HepG2 (cell line): ENCODE results near the gene ARL4D. TPM values are rescaled to one million over a fixed set of nuclear protein-coding genes. Genes with fewer than 3 reads are reported as not detected.

ENCODE experiments used
- ATAC-seq: fragments of 200-7000 bp; cut with Tn5 transposase; 3 replicates; pipeline ENCODE4 v1.9.1; 2020; ENCODE audit warnings: mild to moderate bottlenecking, moderate library complexity
- BruUV-seq: library from RNA; stranded (reverse); fragments of 400-500 nt; replicated peaks from 2 replicates; lab custom pipeline; 2021; lab: Mats Ljungman, UMichigan
- CTCF ChIA-PET: fragments of 300-600 bp; formaldehyde crosslinking; extraction: SDS; loops from one replicate; lab custom pipeline; 2021; ENCODE audit warnings: low total read pairs, inconsistent platforms, low intra/inter-chr PET ratio; lab: Yijun Ruan, JAX
- POLR2A ChIA-PET: fragments of 350-600 bp; sonication (Branson Sonifier 250); formaldehyde crosslinking; loops from one replicate; lab custom pipeline; 2020; ENCODE audit warnings: antibody characterized with exemption, inconsistent platforms; lab: Yijun Ruan, JAX
- DNase-seq: peaks from one replicate; pipeline ENCODE4 v3.0.0-alpha.2; 2015; ENCODE audit warnings: low spot score
- FAIRE-seq: peaks from 3 replicates; lab custom pipeline; 2011; peaks lifted over from hg19 to GRCh38; lab: Jason Lieb, UNC
- H2AFZ ChIP-seq: one replicate; pipeline ENCODE4 v1.6.1; 2011; ENCODE audit warnings: low read length, inconsistent platforms
- H3K27ac ChIP-seq: fragments of 300-600 bp; 3 replicates; pipeline ENCODE4 v1.8.0; 2011; ENCODE audit warnings: mixed run types, mild to moderate bottlenecking, mixed read lengths, low read length, inconsistent platforms; ENCODE audit not compliant: insufficient read depth; ENCODE audit errors: extremely low read length
- H3K27me3 ChIP-seq, 2 experiments: fragments of 200-600 bp in 1 of 2; 2 replicates in 1 of 2; 3 replicates in 1 of 2; pipeline versions ENCODE4 v1.6.0 to v1.8.0; 2011; ENCODE audit warnings: low read length in 2 of 2, mild to moderate bottlenecking in 2 of 2, moderate library complexity in 2 of 2, inconsistent platforms in 1 of 2; ENCODE audit not compliant: insufficient read depth in 2 of 2, control insufficient read depth in 1 of 2
- H3K36me3 ChIP-seq, 2 experiments: fragments of 200-600 bp in 1 of 2; replicated peaks in 1 of 2; 2 replicates in 1 of 2; 3 replicates in 1 of 2; pipeline versions ENCODE4 v1.5.1 to v1.8.0; 2011; ENCODE audit warnings: low read length in 2 of 2, inconsistent platforms in 1 of 2; ENCODE audit not compliant: insufficient read depth in 2 of 2, control insufficient read depth in 1 of 2
- H3K4me1 ChIP-seq: 2 replicates; pipeline ENCODE4 v1.5.1; 2012; ENCODE audit warnings: low read length, inconsistent platforms; ENCODE audit not compliant: insufficient read depth
- H3K4me2 ChIP-seq: 2 replicates; pipeline ENCODE4 v1.6.0; 2011; ENCODE audit warnings: low read depth, low read length, inconsistent platforms
- H3K4me3 ChIP-seq, 3 experiments: fragments of 200-600 bp in 1 of 3; sonication (generic), shearing (Covaris generic) in 1 of 3; replicated peaks in 1 of 3; 2 replicates each; pipeline ENCODE4 v1.5.1; 2011 to 2016; ENCODE audit warnings: low read length in 3 of 3, inconsistent platforms in 2 of 3, low read depth in 2 of 3, mild to moderate bottlenecking in 2 of 3, control low read depth in 1 of 3, mixed read lengths in 1 of 3; ENCODE audit not compliant: insufficient read depth in 1 of 3
- H3K79me2 ChIP-seq: one replicate; pipeline ENCODE4 v1.6.1; 2011; ENCODE audit warnings: low read length, inconsistent platforms; ENCODE audit not compliant: insufficient read depth
- H3K9ac ChIP-seq: 2 replicates; pipeline ENCODE4 v1.6.0; 2011; ENCODE audit warnings: mild to moderate bottlenecking, low read depth, low read length, inconsistent platforms; ENCODE audit not compliant: insufficient read depth
- H3K9me3 ChIP-seq: 2 replicates; pipeline ENCODE4 v1.5.1; 2012; ENCODE audit warnings: mild to moderate bottlenecking, low read length
- H4K20me1 ChIP-seq: 2 replicates; pipeline ENCODE4 v1.6.0; 2011; ENCODE audit warnings: inconsistent platforms, mild to moderate bottlenecking, low read length, moderate library complexity; ENCODE audit not compliant: insufficient read depth
- BRCA1 ChIP-seq: sonication (generic); formaldehyde crosslinking; IDR thresholded peaks from 2 replicates; pipeline ENCODE4 v1.4.0; 2020; ENCODE audit warnings: missing genetic modification reagents
- CEBPG ChIP-seq: IDR thresholded peaks from 2 replicates; pipeline ENCODE4 v1.6.1; 2016
- E2F2 ChIP-seq: sonication (generic); formaldehyde crosslinking; IDR thresholded peaks from 2 replicates; pipeline ENCODE4 v1.4.0; 2020; ENCODE audit warnings: missing genetic modification reagents, borderline replicate concordance
- MTA1 ChIP-seq: sonication (generic); formaldehyde crosslinking; IDR thresholded peaks from 2 replicates; pipeline ENCODE4 v1.4.0; 2020; ENCODE audit warnings: missing genetic modification reagents, mild to moderate bottlenecking, borderline replicate concordance
- TEAD3 ChIP-seq: optimal IDR thresholded peaks from 2 replicates; pipeline ENCODE3; 2016; ENCODE audit warnings: borderline replicate concordance
- ZNF17 ChIP-seq: sonication (generic); formaldehyde crosslinking; IDR thresholded peaks from 2 replicates; pipeline ENCODE4 v1.5.0; 2020; ENCODE audit warnings: mild to moderate bottlenecking, missing genetic modification reagents
- ZNF512B ChIP-seq: sonication (generic); formaldehyde crosslinking; IDR thresholded peaks from 2 replicates; pipeline ENCODE4 v1.5.1; 2020; ENCODE audit warnings: missing genetic modification reagents, mild to moderate bottlenecking, borderline replicate concordance
- ZNF605 ChIP-seq: sonication (generic); formaldehyde crosslinking; IDR thresholded peaks from 2 replicates; pipeline ENCODE4 v1.8.0; 2022; ENCODE audit warnings: mild to moderate bottlenecking, missing genetic modification reagents
- ZNF740 ChIP-seq: sonication (generic); formaldehyde crosslinking; IDR thresholded peaks from 2 replicates; pipeline ENCODE4 v1.4.0; 2020; ENCODE audit warnings: missing genetic modification reagents
- WGBS: methylation state at CpG from one replicate; pipeline ENCODE4 v1.1.6; 2017; ENCODE audit warnings: low lambda C conversion rate; 5-methylcytosine and 5-hydroxymethylcytosine counted together
- in situ Hi-C: cut with HindIII; loops from 2 replicates; pipeline ENCODE4 v1.10.0; 2017; ENCODE audit warnings: low pct_unique_long_range_greater_than_20kb; ENCODE audit not compliant: extremely low pct_ligation_motif_present
- intact Hi-C: fragments of 100-400 bp; cut with micrococcal nuclease; formaldehyde crosslinking; loops from one replicate; pipeline ENCODE4 v1.10.0; 2022; ENCODE audit not compliant: unreplicated experiment
- polyA plus RNA-seq, 8 experiments: library from polyadenylated mRNA; depleted of rRNA in 3 of 8; stranded (reverse) in 7 of 8; unstranded in 1 of 8; fragments of >200 nt; fragmentation: Illumina TruSeq in 4 of 8; extraction: Trizol in 4 of 8; gene quantifications; 2 replicates each; pipeline versions ENCODE4 v1.2.1 to v1.2.3, GENCODE V29; 2011 to 2016; ENCODE audit warnings: low read depth in 4 of 8, missing spikeins in 1 of 8, mixed read lengths in 1 of 8; ENCODE audit not compliant: insufficient read depth in 1 of 8
- total RNA-seq, 5 experiments: library from RNA; depleted of rRNA; stranded (reverse); fragments of >200 nt; fragmentation: Illumina TruSeq; extraction: Trizol; gene quantifications; 2 replicates each; pipeline ENCODE4 v1.2.3, GENCODE V29; 2016; ENCODE audit warnings: low read depth in 1 of 5

Gene ARL4D
- total and polyA plus RNA-seq, 2 of the 13 experiments (the other 11 are each of a cell fraction or from before 2014, with no cell fraction given): 9.0 to 25.9 TPM

- ChIA-PET CTCF (interaction anchor here (9.0 kb wide), 1 partner anchor 85 kb away, joined by 381 read pairs; the partner anchor contains the start of gene DHX8), POLR2A (interaction anchor here (1.2 to 13.3 kb wide), 5 partner anchors 8 to 84 kb away, joined by 4 to 485 read pairs (median 71); partner anchors contain the start of gene DHX8)
- in situ Hi-C loops: loop anchor here (5.0 kb wide), 1 partner anchor 86 kb away; the partner anchor contains the start of gene DHX8
- DNase-seq (no peak), ATAC-seq (no peak), FAIRE-seq (no peak)
- Histone ChIP-seq H3K4me3 (no peak overlapping the region), H2AFZ (peak overlapping the region; percentile 55), H3K27me3 (no peaks in the 10 kb centered on the region; a peak in 1 of 5 replicates), H3K9ac (no peak overlapping the region), H3K4me1 (peaks cover 75% of the 10 kb centered on the region), H3K9me3 (no peaks in the 10 kb centered on the region), H3K36me3 (peaks cover 0 to 2% of the 10 kb centered on the region in 2 experiments; a peak in 2 of 5 replicates), H4K20me1 (peaks cover 14% of the 10 kb centered on the region; the same call in 1 of the 2 replicates), H3K27ac (no peak overlapping the region), H3K79me2 (peaks cover 27% of the 10 kb centered on the region), H3K4me2 (no peak overlapping the region)
- no peak for TF ChIP-seq ZNF17
- peak; percentile 11 for TF ChIP-seq TEAD3
- WGBS: 84% methylated on average over 5 of the region's 5 CpGs
- BruUV-seq: no TSS peak
- intact Hi-C loops: loop anchor here (5.0 kb wide), 1 partner anchor 276 kb away; no protein-coding TSS in a partner anchor
Observed at GRCh38 chr17:43396491-43397060, 2.2 kb upstream of the ARL4D start.

- no peak for DNase-seq
- Histone ChIP-seq H4K20me1 (peaks cover 14% of the 10 kb centered on the region; the same call in 1 of the 2 replicates), H3K4me1 (peaks cover 69% of the 10 kb centered on the region), H3K36me3 (peaks cover 0 to 2% of the 10 kb centered on the region in 2 experiments; a peak in 2 of 5 replicates), H3K27ac (no peak overlapping the region), H3K79me2 (peaks cover 28% of the 10 kb centered on the region), H2AFZ (no peak overlapping the region), H3K27me3 (no peaks in the 10 kb centered on the region; a peak in 1 of 5 replicates), H3K9ac (peak overlapping the region; percentile 87), H3K4me2 (peak overlapping the region; percentile 100), H3K4me3 (peak overlapping the region; percentile 77 to 96 (median 87)), H3K9me3 (no peaks in the 10 kb centered on the region)
- no TSS peak for BruUV-seq
- POLR2A ChIA-PET: interaction anchor here (0.7 to 13.3 kb wide), 19 partner anchors 10 to 81 kb away, joined by 3 to 485 read pairs (median 29); partner anchors contain the start of gene DHX8
- CTCF ChIA-PET: interaction anchor here (9.0 kb wide), 1 partner anchor 82 kb away, joined by 381 read pairs; the partner anchor contains the start of gene DHX8
- in situ Hi-C loops: loop anchor here (5.0 kb wide), 1 partner anchor 82 kb away; the partner anchor contains the start of gene DHX8
- intact Hi-C loops: loop anchor here (5.0 kb wide), 1 partner anchor 272 kb away; no protein-coding TSS in a partner anchor
- ATAC-seq: no peak; the same call in 2 of the 3 replicates
- no peak for FAIRE-seq
- 79% methylated on average over 24 of the region's 28 CpGs for WGBS
- TF ChIP-seq TEAD3 (no peak), CEBPG (CRISPR knock-in tag) (no peak), ZNF512B (CRISPR knock-in tag) (no peak), MTA1 (CRISPR knock-in tag) (peak; percentile 59; the same call in 1 of the 2 replicates), BRCA1 (no peak), ZNF740 (CRISPR knock-in tag) (no peak), E2F2 (CRISPR knock-in tag) (no peak), ZNF605 (CRISPR knock-in tag) (no peak)
Observed at GRCh38 chr17:43399839-43400328, 1.1 kb downstream of the ARL4D start.
